HFFc6 (cell line): ENCODE measurements around the gene NACC1. TPM values are rescaled to one million over a fixed set of nuclear protein-coding genes. Genes with fewer than 3 reads are reported as not detected.
"Not testable (repeated sequence)": the region's sequence is repeated elsewhere in the genome, so short reads cannot be mapped to it uniquely, and the experiment has no call there.

Experiments used
- DNase-seq: peaks from one replicate; pipeline ENCODE4 v3.0.0-alpha.2; 2018
- H3K27ac Mint-ChIP-seq: 2 replicates; pipeline ENCODE4 v1.8.0; 2020; ENCODE audit warnings: mild to moderate bottlenecking, mixed read lengths
- H3K27me3 Mint-ChIP-seq: 2 replicates; pipeline ENCODE4 v1.8.0; 2021; ENCODE audit warnings: mild to moderate bottlenecking, moderate library complexity, mixed read lengths; ENCODE audit not compliant: insufficient read depth
- H3K36me3 Mint-ChIP-seq: 2 replicates; pipeline ENCODE4 v1.8.0; 2021; ENCODE audit warnings: low read depth, mixed read lengths
- H3K4me1 Mint-ChIP-seq: 2 replicates; pipeline ENCODE4 v1.8.0; 2020; ENCODE audit warnings: low read depth, mixed read lengths
- H3K4me3 Mint-ChIP-seq: 2 replicates; pipeline ENCODE4 v1.8.0; 2020; ENCODE audit warnings: mild to moderate bottlenecking, moderate library complexity, mixed read lengths
- H3K9me3 Mint-ChIP-seq: 2 replicates; pipeline ENCODE4 v1.8.0; 2020; ENCODE audit warnings: mild to moderate bottlenecking, mixed read lengths
- total RNA-seq, 6 experiments: library from RNA; stranded (reverse); fragmentation: NEBNext Ultra II Directional; extraction: Animal tissue kit (Norgen Biotek cat#: 25700); gene quantifications; 2 replicates in 1 of 6; 3 replicates in 5 of 6; pipeline ENCODE4 v1.2.3, GENCODE V29; 2021
- TF ChIP-seq, protein P1 (sequence below): fragments of 200-600 bp; sonication (generic); IDR thresholded peaks from 2 replicates; pipeline ENCODE4 v1.5.0; 2021; ENCODE audit warnings: antibody characterized with exemption, mild to moderate bottlenecking

The NACC1 gene
- total RNA-seq, 6 experiments from 2014 or later: 126 to 146 (median 139) TPM

- Mint-ChIP-seq H3K4me3 (peak overlapping the region; percentile 79; the same call in 1 of the 2 replicates), H3K27me3 (peaks cover 2% of the 10 kb centered on the region), H3K9me3 (no peaks in the 10 kb centered on the region), H3K36me3 (no peaks in the 10 kb centered on the region), H3K4me1 (peaks cover 75% of the 10 kb centered on the region), H3K27ac (peak overlapping the region; percentile 97)
- TF ChIP-seq, protein P1, sequence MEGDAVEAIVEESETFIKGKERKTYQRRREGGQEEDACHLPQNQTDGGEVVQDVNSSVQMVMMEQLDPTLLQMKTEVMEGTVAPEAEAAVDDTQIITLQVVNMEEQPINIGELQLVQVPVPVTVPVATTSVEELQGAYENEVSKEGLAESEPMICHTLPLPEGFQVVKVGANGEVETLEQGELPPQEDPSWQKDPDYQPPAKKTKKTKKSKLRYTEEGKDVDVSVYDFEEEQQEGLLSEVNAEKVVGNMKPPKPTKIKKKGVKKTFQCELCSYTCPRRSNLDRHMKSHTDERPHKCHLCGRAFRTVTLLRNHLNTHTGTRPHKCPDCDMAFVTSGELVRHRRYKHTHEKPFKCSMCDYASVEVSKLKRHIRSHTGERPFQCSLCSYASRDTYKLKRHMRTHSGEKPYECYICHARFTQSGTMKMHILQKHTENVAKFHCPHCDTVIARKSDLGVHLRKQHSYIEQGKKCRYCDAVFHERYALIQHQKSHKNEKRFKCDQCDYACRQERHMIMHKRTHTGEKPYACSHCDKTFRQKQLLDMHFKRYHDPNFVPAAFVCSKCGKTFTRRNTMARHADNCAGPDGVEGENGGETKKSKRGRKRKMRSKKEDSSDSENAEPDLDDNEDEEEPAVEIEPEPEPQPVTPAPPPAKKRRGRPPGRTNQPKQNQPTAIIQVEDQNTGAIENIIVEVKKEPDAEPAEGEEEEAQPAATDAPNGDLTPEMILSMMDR: no peak
- no peak for DNase-seq
These were observed 47.3 kb downstream of the NACC1 start for GRCh38 chr19:13165162-13165997.

- H3K27ac Mint-ChIP-seq: peak overlapping the region; percentile 97
- H3K9me3 Mint-ChIP-seq, DNase-seq: not testable (repeated sequence)
These were observed 48.1 kb downstream of the NACC1 start for GRCh38 chr19:13166151-13166550.

GRCh38 chr19:13169769-13170168 lies 51.7 kb downstream of the NACC1 start:
- H3K4me3 Mint-ChIP-seq: peak overlapping the region; percentile 48; the same call in 1 of the 2 replicates
- H3K27ac Mint-ChIP-seq: peak overlapping the region; percentile 90
- DNase-seq: peak; percentile 73
- no peaks in the 10 kb centered on the region for H3K36me3 Mint-ChIP-seq
- H3K27me3 Mint-ChIP-seq: peaks cover 4% of the 10 kb centered on the region
- TF ChIP-seq, protein P1: no peak
- peaks cover 71% of the 10 kb centered on the region for H3K4me1 Mint-ChIP-seq
- no peaks in the 10 kb centered on the region for H3K9me3 Mint-ChIP-seq

More at GRCh38 chr19:13166151-13166550, 48.1 kb downstream of the NACC1 start:
- H3K4me1 Mint-ChIP-seq: peaks cover 76% of the 10 kb centered on the region
- H3K27me3 Mint-ChIP-seq, H3K36me3 Mint-ChIP-seq, H3K4me3 Mint-ChIP-seq: not testable (repeated sequence)

- Mint-ChIP-seq H3K27me3 (peaks cover 4% of the 10 kb centered on the region), H3K27ac (peak overlapping the region; percentile 58), H3K4me3 (no peak overlapping the region), H3K36me3 (no peaks in the 10 kb centered on the region), H3K9me3 (no peaks in the 10 kb centered on the region), H3K4me1 (peaks cover 61% of the 10 kb centered on the region)
- TF ChIP-seq, protein P1: no peak
- DNase-seq: no peak
These were observed 53.1 kb downstream of the NACC1 start for GRCh38 chr19:13171146-13171545.

GRCh38 chr19:13172346-13173138 lies 54.5 kb downstream of the NACC1 start:
- DNase-seq: peak; percentile 85
- Mint-ChIP-seq H3K36me3 (no peaks in the 10 kb centered on the region), H3K4me1 (peaks cover 49% of the 10 kb centered on the region), H3K27ac (peak overlapping the region; percentile 89), H3K27me3 (peaks cover 3% of the 10 kb centered on the region; the same call in 1 of the 2 replicates), H3K9me3 (no peaks in the 10 kb centered on the region), H3K4me3 (peak overlapping the region; percentile 60)
- TF ChIP-seq, protein P1: no peak
